K562 (cell line): Measurements from ENCODE around the gene WNT3. TPM values are rescaled to one million over a fixed set of nuclear protein-coding genes. Genes with fewer than 3 reads are reported as not detected.

ENCODE experiments used
- ATF1 ChIP-seq, 2 experiments: fragments of 450-650 bp in 1 of 2; IDR thresholded peaks; 2 replicates each; pipeline ENCODE4 v1.6.1; 2016; ENCODE audit warnings: missing compliant biosample characterization in 1 of 2, missing genetic modification characterization in 1 of 2
- CBX3 ChIP-seq, 2 experiments: IDR thresholded peaks; 1 replicate in 1 of 2; 2 replicates in 1 of 2; pipeline ENCODE4 v1.6.1; 2012; ENCODE audit warnings: inconsistent platforms in 2 of 2, low read length in 2 of 2, borderline replicate concordance in 1 of 2, control low read depth in 1 of 2
- EHMT2 ChIP-seq: fragments of 450-650 bp; IDR thresholded peaks from 2 replicates; pipeline ENCODE4 v1.6.1; 2018; ENCODE audit warnings: antibody characterized with exemption
- KDM5B ChIP-seq: fragments of 200-600 bp; sonication (generic); IDR thresholded peaks from 2 replicates; pipeline ENCODE4 v1.6.1; 2012; ENCODE audit warnings: low read depth, mild to moderate bottlenecking, moderate library complexity, low read length, control low read depth, inconsistent platforms; ENCODE audit not compliant: insufficient replicate concordance
- NR2F6 ChIP-seq: fragments of 450-650 bp; formaldehyde crosslinking; IDR thresholded peaks from 2 replicates; pipeline ENCODE4 v1.4.0; 2020; ENCODE audit warnings: mild to moderate bottlenecking
- PHF8 ChIP-seq: fragments of 200-600 bp; sonication (generic); IDR thresholded peaks from 2 replicates; pipeline ENCODE4 v1.6.1; 2012; ENCODE audit warnings: mixed run types, mild to moderate bottlenecking, inconsistent platforms, low read length, moderate library complexity, borderline replicate concordance
- SMC3 ChIP-seq: conservative IDR thresholded peaks from 2 replicates; pipeline ENCODE4 v1.6.1; 2011; ENCODE audit warnings: low read depth, low read length, improper control_type of control experiment; ENCODE audit not compliant: insufficient read depth
- TEAD1 ChIP-seq, 2 experiments: fragments of 450-650 bp in 1 of 2; sonication (generic) in 1 of 2; formaldehyde crosslinking; IDR thresholded peaks; 2 replicates each; pipeline versions ENCODE4 v1.4.0 to v1.8.0; 2020 to 2022; ENCODE audit warnings: mild to moderate bottlenecking in 2 of 2, missing genetic modification reagents in 1 of 2
- ZFX ChIP-seq: sonication (generic); formaldehyde crosslinking; IDR thresholded peaks from 2 replicates; pipeline ENCODE4 v1.8.0; 2022; ENCODE audit warnings: mild to moderate bottlenecking, missing genetic modification reagents, moderate library complexity
- polyA plus RNA-seq, 8 experiments: library from polyadenylated mRNA; depleted of rRNA in 4 of 8; stranded (reverse) in 5 of 8; unstranded in 3 of 8; fragments of >200 nt; fragmentation: Nextera tagmentation in 2 of 8; fragmentation: Illumina TruSeq in 1 of 8; extraction: Ambion mirVana in 2 of 8; extraction: Trizol in 1 of 8; gene quantifications; 2 replicates each; pipeline versions ENCODE4 v1.2.1 to v1.2.3, GENCODE V29; 2011 to 2014; ENCODE audit warnings: inconsistent platforms in 1 of 8, missing spikeins in 1 of 8
- total RNA-seq, 7 experiments: library from RNA; depleted of rRNA in 6 of 7; stranded (reverse); fragments of >200 nt in 6 of 7; fragmentation: Illumina TruSeq in 2 of 7; extraction: Trizol in 2 of 7; gene quantifications; 2 replicates each; pipeline versions ENCODE4 v1.2.1 to v1.2.3, GENCODE V29; 2011 to 2021; ENCODE audit warnings: low replicate concordance in 1 of 7
- TF ChIP-seq, protein P1 (sequence below): sonication (generic); formaldehyde crosslinking; IDR thresholded peaks from 2 replicates; pipeline ENCODE4 v1.8.0; 2023; ENCODE audit warnings: mild to moderate bottlenecking, missing genetic modification reagents
- TF ChIP-seq, protein P2 (sequence below), 2 experiments: fragments of 450-650 bp; conservative IDR thresholded peaks; 2 replicates each; pipeline ENCODE4 v1.6.1; 2017; ENCODE audit warnings: mild to moderate bottlenecking in 2 of 2, moderate library complexity in 2 of 2
- TF ChIP-seq, protein P3 (sequence below), 2 experiments: fragments of 450-650 bp in 1 of 2; sonication (generic) in 1 of 2; formaldehyde crosslinking in 1 of 2; IDR thresholded peaks in 1 of 2; conservative IDR thresholded peaks in 1 of 2; 2 replicates each; pipeline versions ENCODE4 v1.6.1 to v1.8.1; 2016 to 2023; ENCODE audit warnings: mild to moderate bottlenecking in 2 of 2, moderate library complexity in 2 of 2, inconsistent platforms in 1 of 2, missing genetic modification reagents in 1 of 2
- TF ChIP-seq, protein P4 (sequence below): fragments of 250-450 bp; sonication (Bioruptor Pico); IDR thresholded peaks from 2 replicates; pipeline ENCODE4 v1.4.0; 2020
- TF ChIP-seq, protein P5 (sequence below), 2 experiments: fragments of 450-650 bp; IDR thresholded peaks; 2 replicates each; pipeline ENCODE4 v1.6.1; 2016
- TF ChIP-seq, protein P6 (sequence below): fragments of 450-650 bp; formaldehyde crosslinking; IDR thresholded peaks from 2 replicates; pipeline ENCODE4 v1.4.0; 2022; ENCODE audit warnings: missing genetic modification characterization

WNT3 gene
- total and polyA plus RNA-seq, 9 of the 15 experiments (the other 6 are each of a cell fraction or from before 2014, with no cell fraction given): 1.5 to 6.1 (median 3.3) TPM

DNA sequence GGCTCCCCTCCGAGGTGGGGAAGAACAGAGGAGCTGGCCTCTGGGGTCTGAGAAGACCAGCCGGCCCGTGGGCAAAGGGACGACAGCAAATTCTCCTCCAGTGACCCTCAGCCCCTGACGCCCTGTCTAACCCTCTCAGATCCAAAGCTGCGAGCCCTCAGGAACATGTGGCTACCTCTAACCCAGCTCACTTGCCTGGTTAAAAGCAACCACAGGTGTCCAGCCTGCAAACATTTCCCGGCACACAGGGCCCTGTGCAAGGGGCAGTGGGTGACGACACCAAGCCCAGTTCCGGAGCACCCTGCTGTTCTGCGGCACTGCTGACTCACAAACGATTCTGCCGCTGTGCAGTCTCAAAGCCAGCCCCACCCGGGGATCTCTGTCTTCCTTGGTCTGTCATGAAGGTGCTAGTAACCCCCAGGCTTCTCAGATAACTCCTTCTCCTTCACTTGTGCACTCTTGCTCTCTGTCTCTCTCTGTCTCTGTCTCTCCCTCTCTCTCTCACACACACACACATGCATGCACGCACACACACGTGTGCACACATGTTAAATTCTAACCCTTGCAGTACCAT, 23.0 kb downstream of the WNT3 start (continued):
- TF ChIP-seq, protein P1, sequence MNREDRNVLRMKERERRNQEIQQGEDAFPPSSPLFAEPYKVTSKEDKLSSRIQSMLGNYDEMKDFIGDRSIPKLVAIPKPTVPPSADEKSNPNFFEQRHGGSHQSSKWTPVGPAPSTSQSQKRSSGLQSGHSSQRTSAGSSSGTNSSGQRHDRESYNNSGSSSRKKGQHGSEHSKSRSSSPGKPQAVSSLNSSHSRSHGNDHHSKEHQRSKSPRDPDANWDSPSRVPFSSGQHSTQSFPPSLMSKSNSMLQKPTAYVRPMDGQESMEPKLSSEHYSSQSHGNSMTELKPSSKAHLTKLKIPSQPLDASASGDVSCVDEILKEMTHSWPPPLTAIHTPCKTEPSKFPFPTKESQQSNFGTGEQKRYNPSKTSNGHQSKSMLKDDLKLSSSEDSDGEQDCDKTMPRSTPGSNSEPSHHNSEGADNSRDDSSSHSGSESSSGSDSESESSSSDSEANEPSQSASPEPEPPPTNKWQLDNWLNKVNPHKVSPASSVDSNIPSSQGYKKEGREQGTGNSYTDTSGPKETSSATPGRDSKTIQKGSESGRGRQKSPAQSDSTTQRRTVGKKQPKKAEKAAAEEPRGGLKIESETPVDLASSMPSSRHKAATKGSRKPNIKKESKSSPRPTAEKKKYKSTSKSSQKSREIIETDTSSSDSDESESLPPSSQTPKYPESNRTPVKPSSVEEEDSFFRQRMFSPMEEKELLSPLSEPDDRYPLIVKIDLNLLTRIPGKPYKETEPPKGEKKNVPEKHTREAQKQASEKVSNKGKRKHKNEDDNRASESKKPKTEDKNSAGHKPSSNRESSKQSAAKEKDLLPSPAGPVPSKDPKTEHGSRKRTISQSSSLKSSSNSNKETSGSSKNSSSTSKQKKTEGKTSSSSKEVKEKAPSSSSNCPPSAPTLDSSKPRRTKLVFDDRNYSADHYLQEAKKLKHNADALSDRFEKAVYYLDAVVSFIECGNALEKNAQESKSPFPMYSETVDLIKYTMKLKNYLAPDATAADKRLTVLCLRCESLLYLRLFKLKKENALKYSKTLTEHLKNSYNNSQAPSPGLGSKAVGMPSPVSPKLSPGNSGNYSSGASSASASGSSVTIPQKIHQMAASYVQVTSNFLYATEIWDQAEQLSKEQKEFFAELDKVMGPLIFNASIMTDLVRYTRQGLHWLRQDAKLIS (CRISPR knock-in tag): no peak
- TF ChIP-seq ZFX (CRISPR knock-in tag) (peak; percentile 71), SMC3 (no peak), CBX3 (IDR thresholded peaks at IDR 0.05; ENCODE audit: borderline replicate concordance in 1 of 2, low read length in 2 of 2) (0 out of 3 replicates have a peak, but pooled peaks of 1 of the 2 experiments have one; percentile 13), EHMT2 (peak; percentile 69; the same call in 1 of the 2 replicates), NR2F6 (CRISPR knock-in tag) (no peak), TEAD1 (CRISPR knock-in tag; IDR thresholded peaks at IDR 0.05) (peak in 1 of 2 experiments; percentile 52; a peak in 1 of 4 replicates), ATF1 (CRISPR knock-in tag; IDR thresholded peaks at IDR 0.05) (no peak), ATF1 (tag; IDR thresholded peaks at IDR 0.05) (peak; percentile 90), KDM5B (peak; percentile 46), PHF8 (peak; percentile 54; the same call in 1 of the 2 replicates)
- TF ChIP-seq, protein P2, sequence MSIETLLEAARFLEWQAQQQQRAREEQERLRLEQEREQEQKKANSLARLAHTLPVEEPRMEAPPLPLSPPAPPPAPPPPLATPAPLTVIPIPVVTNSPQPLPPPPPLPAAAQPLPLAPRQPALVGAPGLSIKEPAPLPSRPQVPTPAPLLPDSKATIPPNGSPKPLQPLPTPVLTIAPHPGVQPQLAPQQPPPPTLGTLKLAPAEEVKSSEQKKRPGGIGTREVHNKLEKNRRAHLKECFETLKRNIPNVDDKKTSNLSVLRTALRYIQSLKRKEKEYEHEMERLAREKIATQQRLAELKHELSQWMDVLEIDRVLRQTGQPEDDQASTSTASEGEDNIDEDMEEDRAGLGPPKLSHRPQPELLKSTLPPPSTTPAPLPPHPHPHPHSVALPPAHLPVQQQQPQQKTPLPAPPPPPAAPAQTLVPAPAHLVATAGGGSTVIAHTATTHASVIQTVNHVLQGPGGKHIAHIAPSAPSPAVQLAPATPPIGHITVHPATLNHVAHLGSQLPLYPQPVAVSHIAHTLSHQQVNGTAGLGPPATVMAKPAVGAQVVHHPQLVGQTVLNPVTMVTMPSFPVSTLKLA (conservative IDR thresholded peaks at IDR 0.05): peak in 1 of 2 experiments; percentile 37; a peak in 2 of 4 replicates
- TF ChIP-seq, protein P3, sequence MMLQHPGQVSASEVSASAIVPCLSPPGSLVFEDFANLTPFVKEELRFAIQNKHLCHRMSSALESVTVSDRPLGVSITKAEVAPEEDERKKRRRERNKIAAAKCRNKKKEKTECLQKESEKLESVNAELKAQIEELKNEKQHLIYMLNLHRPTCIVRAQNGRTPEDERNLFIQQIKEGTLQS (IDR thresholded peaks at IDR 0.05): peak; percentile 95
- TF ChIP-seq, protein P3 (CRISPR knock-in tag; conservative IDR thresholded peaks at IDR 0.05): no peak
- TF ChIP-seq, protein P4, sequence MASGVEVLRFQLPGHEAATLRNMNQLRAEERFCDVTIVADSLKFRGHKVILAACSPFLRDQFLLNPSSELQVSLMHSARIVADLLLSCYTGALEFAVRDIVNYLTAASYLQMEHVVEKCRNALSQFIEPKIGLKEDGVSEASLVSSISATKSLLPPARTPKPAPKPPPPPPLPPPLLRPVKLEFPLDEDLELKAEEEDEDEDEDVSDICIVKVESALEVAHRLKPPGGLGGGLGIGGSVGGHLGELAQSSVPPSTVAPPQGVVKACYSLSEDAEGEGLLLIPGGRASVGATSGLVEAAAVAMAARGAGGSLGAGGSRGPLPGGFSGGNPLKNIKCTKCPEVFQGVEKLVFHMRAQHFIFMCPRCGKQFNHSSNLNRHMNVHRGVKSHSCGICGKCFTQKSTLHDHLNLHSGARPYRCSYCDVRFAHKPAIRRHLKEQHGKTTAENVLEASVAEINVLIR (CRISPR knock-in tag): 0 out of 2 replicates have a peak, but pooled peaks have one; percentile 16
- TF ChIP-seq, protein P5, sequence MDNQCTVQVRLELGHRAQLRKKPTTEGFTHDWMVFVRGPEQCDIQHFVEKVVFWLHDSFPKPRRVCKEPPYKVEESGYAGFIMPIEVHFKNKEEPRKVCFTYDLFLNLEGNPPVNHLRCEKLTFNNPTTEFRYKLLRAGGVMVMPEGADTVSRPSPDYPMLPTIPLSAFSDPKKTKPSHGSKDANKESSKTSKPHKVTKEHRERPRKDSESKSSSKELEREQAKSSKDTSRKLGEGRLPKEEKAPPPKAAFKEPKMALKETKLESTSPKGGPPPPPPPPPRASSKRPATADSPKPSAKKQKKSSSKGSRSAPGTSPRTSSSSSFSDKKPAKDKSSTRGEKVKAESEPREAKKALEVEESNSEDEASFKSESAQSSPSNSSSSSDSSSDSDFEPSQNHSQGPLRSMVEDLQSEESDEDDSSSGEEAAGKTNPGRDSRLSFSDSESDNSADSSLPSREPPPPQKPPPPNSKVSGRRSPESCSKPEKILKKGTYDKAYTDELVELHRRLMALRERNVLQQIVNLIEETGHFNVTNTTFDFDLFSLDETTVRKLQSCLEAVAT (IDR thresholded peaks at IDR 0.05): peak; percentile 42 to 47; a peak in 1 of 4 replicates
- TF ChIP-seq, protein P6, sequence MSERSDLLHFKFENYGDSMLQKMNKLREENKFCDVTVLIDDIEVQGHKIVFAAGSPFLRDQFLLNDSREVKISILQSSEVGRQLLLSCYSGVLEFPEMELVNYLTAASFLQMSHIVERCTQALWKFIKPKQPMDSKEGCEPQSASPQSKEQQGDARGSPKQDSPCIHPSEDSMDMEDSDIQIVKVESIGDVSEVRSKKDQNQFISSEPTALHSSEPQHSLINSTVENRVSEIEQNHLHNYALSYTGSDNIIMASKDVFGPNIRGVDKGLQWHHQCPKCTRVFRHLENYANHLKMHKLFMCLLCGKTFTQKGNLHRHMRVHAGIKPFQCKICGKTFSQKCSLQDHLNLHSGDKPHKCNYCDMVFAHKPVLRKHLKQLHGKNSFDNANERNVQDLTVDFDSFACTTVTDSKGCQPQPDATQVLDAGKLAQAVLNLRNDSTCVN (CRISPR knock-in tag): peak; percentile 71; the same call in 1 of the 2 replicates
